OCI-LY7 (cell line): Measurements from ENCODE around the gene NUDT9.
"Not testable (repeated sequence)": the region's sequence is repeated elsewhere in the genome, so short reads cannot be mapped to it uniquely, and the experiment has no call there.

Source experiments
- CTCF ChIP-seq: fragments of 200-600 bp; sonication (generic); conservative IDR thresholded peaks from 2 replicates; pipeline ENCODE4 v1.5.1; 2014; ENCODE audit warnings: mild to moderate bottlenecking, antibody characterized with exemption, low read length, moderate library complexity, mixed read lengths
- EZH2phosphoT487 ChIP-seq: fragments of 200-600 bp; sonication (generic); IDR thresholded peaks from 2 replicates; pipeline ENCODE4 v1.6.1; 2018; ENCODE audit warnings: low read depth, borderline replicate concordance, mild to moderate bottlenecking, mixed run types, antibody characterized with exemption, low read length, moderate library complexity, mixed read lengths

DNA sequence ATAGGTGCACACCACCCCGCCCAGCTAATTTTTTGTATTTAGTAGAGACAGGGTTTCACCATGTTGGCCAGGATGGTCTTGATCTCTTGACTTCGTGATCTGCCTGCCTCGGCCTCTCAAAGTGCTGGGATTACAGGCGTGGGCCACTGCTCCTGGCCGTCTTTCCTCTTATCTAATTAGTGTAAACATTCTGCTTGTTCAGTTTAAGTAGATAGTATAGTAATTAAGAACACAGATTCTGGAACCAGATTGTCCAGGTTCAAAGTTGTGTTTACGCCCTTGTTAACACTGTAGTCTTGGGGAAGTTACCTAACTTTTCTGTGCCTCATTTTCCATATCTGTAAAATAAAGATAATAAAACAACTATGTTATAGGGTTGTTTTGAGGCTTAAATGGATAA lies 24.0 kb downstream of the NUDT9 start:
- not testable (repeated sequence) for TF ChIP-seq CTCF, EZH2phosphoT487
